Pons (tissue), 1 donor: Measurements from ENCODE around the gene DOK6.
"Not testable (repeated sequence)": the region's sequence is repeated elsewhere in the genome, so short reads cannot be mapped to it uniquely, and the experiment has no call there.

Source experiments
- DNase-seq: peaks from one replicate; pipeline ENCODE4 v3.0.0-alpha.2; 2016; ENCODE audit warnings: low spot score

DOK6 gene

DNA sequence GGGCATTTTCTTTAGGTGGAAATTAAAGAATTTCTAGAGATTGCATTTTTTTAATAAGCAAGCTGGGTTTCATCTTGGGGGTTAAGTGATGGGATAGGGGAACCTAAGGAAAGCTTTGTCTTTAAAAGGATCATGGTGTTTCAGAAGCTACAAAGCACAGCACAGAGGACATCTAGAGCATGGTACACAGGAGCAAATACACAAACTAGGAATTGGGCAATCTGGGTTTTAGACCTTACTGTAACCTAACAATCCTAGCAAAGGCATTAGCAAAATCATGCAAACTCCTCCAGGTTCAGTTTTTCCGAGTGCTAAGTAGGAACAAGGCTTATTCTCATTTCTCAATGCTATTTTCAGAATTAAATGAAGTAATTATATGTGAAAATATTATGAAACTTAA is 412.9 kb downstream of the DOK6 start:
- no peak for DNase-seq

GRCh38 chr18:69814861-69815385 is 414.2 kb downstream of the DOK6 start:
- DNase-seq: no peak

- no peak for DNase-seq
These were observed 416.8 kb downstream of the DOK6 start for GRCh38 chr18:69817335-69817940.

DNA sequence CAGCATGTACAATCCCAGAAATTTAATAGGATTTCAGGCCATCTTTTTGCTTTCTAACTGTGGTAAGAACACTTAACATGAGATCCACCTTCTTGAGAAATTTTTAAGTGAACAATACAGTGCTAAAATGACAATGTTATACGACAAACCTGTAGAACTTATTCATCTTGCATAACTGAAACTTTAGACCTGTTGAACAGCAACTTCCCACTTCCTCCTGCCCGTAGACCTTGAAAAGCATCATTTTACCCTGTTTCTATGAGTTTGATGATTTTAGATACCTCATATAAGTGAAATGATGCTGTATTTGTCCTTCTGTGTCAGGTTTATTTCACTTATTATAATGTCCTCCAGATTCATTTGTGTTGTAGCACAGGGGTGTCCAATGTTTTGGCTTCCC is 418.8 kb downstream of the DOK6 start:
- DNase-seq: no peak

GRCh38 chr18:69820538-69820937 is 419.9 kb downstream of the DOK6 start:
- no peak for DNase-seq

DNA sequence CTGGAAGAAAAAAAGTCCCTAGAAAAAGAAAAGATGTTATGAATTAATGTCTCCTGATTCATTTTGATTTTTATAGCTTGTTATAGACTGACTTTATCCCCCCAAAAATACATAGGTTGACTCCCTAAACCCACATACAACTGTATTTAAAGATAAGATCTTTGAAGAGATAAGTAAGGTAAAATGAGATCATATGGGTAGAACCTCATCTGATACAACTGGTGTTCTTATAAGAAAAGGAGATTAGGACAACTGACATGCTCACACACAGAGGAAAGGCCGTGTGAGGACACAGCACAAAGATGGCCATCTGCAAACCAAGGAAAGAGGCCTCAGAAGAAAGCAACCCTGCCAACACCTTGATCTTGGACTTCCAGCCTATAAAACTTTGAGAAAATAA is 429.5 kb downstream of the DOK6 start:
- no peak for DNase-seq

- not testable (repeated sequence) for DNase-seq
These were observed 434.3 kb downstream of the DOK6 start for GRCh38 chr18:69834980-69835379.

DNA sequence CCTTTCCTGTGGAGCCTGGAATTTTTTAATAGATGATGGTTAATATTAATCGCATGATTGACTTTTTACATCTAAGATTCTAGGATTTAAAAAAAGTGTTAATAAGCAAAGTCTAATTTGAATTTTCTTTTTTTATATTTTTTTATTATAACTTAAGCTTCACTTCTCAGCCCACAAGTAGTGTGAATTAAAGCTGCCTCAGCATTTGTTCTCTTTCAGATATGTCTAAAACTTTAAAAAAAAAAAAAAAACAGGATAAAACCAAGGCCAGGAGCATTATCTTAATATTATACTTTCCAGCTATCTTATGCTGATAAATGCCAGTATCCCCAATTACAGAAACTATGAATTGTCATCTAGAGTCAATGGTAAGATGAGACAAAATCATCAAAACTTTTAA is 437.3 kb downstream of the DOK6 start:
- no peak for DNase-seq

DNA sequence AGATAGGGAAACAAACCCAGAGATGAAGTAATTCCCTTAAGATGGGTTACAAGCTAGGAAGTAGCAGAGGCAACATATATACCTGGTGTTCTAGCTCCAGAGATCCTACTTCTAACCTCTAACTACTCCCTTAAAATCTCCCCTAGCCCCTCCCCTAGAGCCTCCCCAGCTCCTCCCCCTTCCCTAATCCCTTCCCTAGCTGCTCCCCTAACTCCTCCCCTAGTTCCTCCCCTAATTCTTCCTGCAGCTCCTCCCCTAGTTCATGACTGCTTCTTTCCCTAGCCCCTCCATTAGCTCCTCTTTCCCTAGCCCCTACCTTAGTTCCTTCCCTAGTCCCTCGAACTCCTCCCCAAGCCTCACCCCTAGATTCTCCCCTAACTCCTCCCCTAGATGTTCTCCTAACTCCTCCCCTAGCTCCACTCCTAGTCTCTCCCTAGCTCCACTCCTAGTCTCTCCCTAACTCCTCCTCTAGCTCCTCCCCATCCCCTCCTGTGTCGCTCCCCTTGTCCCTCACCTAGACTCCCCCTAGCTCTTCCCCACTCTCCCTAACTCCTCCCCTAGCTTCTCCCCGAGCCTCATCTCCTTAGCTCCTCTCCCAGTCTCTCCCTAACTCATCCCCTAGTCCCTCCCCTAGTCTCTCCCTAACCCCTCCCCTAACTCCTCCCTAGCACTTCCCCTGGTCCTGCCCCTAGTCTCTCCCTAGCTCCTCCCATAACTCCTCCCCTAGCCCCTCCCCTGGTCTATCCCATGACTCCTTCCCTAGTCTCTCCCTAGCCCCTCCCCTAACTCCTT is 438.1 kb downstream of the DOK6 start:
- no peak for DNase-seq

GRCh38 chr18:69839497-69839896 is 438.8 kb downstream of the DOK6 start:
- no peak for DNase-seq

- DNase-seq: no peak
These were observed 439.3 kb downstream of the DOK6 start for GRCh38 chr18:69840001-69840400.

DNA sequence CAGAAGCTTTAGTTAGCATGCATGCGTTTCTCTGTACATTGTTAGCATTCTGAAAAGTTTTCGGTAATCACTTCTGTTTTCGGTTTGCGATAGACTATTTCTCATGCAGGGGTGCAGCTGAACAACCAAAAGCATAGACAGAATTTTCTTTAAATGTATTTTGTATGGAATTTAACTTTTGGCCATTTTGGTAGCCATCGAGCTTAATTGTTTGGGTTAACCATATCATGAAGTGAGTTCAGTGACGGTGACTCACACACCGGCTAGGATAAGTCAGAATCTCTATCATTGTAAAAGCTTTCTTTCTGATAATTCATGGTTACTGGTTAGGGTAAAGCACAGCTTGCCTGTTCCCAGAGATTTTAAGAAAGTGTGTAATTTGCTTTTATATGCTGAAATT is 439.8 kb downstream of the DOK6 start:
- no peak for DNase-seq

- no peak for DNase-seq
These were observed 440.4 kb downstream of the DOK6 start for GRCh38 chr18:69841117-69841516.

- no peak for DNase-seq
These were observed 442.3 kb downstream of the DOK6 start for GRCh38 chr18:69843015-69843414.

GRCh38 chr18:69844656-69845055 is 444.0 kb downstream of the DOK6 start:
- no peak for DNase-seq

- no peak for DNase-seq
These were observed 445.2 kb downstream of the DOK6 start for GRCh38 chr18:69845593-69846506.

DNA sequence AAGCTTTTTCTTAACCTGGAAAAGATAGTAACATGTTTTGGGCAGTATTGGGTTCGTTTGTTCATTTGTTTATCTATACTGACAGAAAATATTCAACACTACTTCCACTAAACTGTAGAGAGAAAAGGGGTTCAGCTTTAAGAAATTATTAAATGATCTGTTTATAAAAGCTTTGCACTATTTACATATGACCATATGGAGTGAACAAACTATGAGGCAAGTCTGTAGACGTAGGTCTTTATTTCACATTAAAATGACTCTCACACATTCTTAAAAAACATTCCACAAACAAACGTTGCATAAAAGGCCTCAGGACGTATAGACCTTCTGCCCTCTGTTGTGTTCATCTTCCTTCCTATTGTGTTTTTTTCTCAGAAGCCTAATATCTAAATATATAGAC is 452.4 kb downstream of the DOK6 start:
- no peak for DNase-seq

DNA sequence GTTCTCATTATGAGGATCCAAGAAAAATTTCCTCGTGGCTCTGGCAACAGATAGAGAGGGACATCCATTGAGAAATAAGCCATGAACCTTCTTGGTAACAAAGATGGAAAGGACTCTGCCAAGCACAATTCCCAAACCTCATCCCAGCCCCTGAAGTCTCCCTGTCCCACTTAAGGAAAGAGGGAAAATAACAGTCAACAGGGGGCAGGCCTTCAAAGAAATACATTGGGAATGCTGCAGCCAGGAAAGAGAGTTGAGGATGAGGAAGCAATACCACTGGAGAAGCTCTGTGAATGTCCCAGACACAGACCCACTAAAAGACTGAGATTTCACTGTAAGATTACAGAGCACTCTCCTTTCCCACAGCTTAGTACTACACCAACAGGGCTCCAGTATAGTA is 453.8 kb downstream of the DOK6 start:
- no peak for DNase-seq

DNA sequence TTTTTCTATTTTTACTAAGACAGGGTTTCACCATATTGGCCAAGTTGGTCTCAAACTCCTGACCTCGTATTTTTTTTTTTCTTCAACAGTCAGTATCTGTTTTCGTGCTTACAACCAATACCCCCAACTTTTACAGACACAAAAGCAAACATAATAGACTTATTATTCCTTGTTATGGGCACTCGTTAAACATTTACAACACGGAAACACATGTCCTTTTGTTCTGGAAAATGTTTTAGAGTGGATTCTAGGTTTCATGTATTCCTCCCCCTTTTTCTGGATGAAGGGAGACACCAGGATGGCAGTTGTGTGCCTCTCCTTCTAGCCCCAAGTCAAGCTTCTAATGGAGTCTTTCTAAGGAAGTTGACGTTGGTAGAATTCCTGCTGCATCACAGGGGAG is 458.2 kb downstream of the DOK6 start:
- DNase-seq: no peak

DNA sequence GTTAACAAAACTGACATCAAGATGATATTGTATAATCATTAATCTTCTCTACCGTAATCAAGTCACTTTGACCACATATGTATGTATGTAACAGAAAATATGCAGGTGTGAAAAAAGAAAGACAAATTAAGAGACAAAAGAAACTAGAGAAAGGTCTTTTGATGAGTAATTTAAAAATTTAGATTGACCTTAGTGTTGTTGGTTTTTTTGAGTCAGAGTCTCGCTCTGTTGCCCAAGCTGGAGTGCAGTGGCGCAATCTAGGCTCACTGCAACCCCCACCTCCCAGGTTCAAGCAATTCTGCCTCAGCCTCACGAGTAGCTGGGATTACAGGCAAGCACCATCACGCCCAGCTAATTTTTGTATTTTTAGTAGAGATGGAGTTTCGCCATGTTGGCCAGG is 464.1 kb downstream of the DOK6 start:
- not testable (repeated sequence) for DNase-seq

DNA sequence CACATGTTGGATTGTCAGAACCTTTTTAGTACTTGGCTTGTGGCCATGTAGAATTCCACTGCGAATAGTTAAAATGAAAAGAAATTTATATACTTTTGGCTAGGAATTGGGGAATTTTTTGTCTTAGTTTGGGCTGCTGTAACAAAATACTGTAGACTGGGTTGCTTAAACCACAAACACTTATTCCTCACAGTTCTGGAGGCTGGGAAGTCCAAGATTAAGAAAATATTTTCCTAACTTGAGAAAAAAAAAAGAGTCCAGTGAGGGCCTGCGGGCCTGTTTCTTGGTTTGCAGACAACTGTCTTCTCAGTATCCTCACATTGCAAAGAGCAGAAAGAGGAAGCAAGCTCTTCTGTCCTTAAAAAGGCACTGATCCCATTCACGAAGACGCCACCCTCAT is 465.1 kb downstream of the DOK6 start:
- DNase-seq: no peak

GRCh38 chr18:69866212-69866611 is 465.5 kb downstream of the DOK6 start:
- DNase-seq: no peak

- DNase-seq: no peak
These were observed 470.0 kb downstream of the DOK6 start for GRCh38 chr18:69870736-69871135.
